ENCODE measurements around the gene UQCC5.

DNA sequence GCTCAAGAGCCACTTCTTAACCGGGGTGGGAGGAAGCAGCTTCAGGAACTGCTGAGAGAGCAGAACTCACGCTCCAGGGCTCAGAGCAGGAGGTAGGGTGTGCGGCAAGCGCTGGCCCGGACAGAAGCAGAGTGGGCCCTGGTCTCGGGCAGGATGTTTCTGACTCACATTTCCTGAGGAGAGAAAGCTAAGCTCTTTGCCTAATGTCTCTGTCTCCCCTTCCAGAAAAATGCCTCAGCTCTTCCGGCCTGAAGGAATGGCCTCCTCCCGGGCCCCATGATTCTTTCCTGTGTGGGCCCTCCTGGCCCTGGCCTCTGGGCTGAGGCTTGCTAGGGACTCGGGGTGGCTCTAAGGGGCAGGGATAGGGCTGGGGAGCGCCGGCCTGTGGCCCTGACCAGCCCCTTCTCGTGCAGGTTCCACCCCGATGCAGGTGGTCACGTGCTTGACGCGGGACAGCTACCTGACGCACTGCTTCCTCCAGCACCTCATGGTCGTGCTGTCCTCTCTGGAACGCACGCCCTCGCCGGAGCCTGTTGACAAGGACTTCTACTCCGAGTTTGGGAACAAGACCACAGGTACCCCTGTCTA, 45.4 kb upstream of the UQCC5 start:
- TF ChIP-seq, protein P1, sequence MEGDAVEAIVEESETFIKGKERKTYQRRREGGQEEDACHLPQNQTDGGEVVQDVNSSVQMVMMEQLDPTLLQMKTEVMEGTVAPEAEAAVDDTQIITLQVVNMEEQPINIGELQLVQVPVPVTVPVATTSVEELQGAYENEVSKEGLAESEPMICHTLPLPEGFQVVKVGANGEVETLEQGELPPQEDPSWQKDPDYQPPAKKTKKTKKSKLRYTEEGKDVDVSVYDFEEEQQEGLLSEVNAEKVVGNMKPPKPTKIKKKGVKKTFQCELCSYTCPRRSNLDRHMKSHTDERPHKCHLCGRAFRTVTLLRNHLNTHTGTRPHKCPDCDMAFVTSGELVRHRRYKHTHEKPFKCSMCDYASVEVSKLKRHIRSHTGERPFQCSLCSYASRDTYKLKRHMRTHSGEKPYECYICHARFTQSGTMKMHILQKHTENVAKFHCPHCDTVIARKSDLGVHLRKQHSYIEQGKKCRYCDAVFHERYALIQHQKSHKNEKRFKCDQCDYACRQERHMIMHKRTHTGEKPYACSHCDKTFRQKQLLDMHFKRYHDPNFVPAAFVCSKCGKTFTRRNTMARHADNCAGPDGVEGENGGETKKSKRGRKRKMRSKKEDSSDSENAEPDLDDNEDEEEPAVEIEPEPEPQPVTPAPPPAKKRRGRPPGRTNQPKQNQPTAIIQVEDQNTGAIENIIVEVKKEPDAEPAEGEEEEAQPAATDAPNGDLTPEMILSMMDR (IDR thresholded peaks at IDR 0.05), result no peak
- TF ChIP-seq POLR2A (IDR thresholded peaks at IDR 0.05), result no peak
